D721Med (cell line): Measurements from ENCODE around the gene KIF24.
"Not testable (repeated sequence)": the region's sequence is repeated elsewhere in the genome, so short reads cannot be mapped to it uniquely, and the experiment has no call there.

Experiments
- DNase-seq: peaks from one replicate; pipeline ENCODE4 v3.0.0; 2011; ENCODE audit warnings: low spot score; ENCODE audit not compliant: insufficient read length
- FAIRE-seq: peaks from 2 replicates; lab custom pipeline; 2011; peaks lifted over from hg19 to GRCh38; lab: Jason Lieb, UNC
- CTCF ChIP-seq: IDR thresholded peaks from 2 replicates; pipeline ENCODE4 v1.5.1; 2012; ENCODE audit warnings: mild to moderate bottlenecking, control low read depth; ENCODE audit not compliant: insufficient read depth; ENCODE audit errors: missing control alignments

KIF24 gene

GRCh38 chr9:34370335-34370969 lies 41.4 kb upstream of the KIF24 start:
- DNase-seq (no peak), FAIRE-seq (no peak)
- no peak for TF ChIP-seq CTCF

- DNase-seq (no peak), FAIRE-seq (no peak)
- no peak for TF ChIP-seq CTCF
Measured at GRCh38 chr9:34369636-34370035, 40.6 kb upstream of the KIF24 start.

- FAIRE-seq, DNase-seq: not testable (repeated sequence)
Measured at GRCh38 chr9:34368796-34369195, 39.7 kb upstream of the KIF24 start.

GRCh38 chr9:34367751-34368410 lies 38.8 kb upstream of the KIF24 start:
- FAIRE-seq: not testable (repeated sequence)

GRCh38 chr9:34366365-34366764 lies 37.3 kb upstream of the KIF24 start:
- FAIRE-seq: no peak
- no peak for DNase-seq
- TF ChIP-seq CTCF: no peak

More at GRCh38 chr9:34367751-34368410, 38.8 kb upstream of the KIF24 start:
- DNase-seq: not testable (repeated sequence)

GRCh38 chr9:34365282-34365681 lies 36.2 kb upstream of the KIF24 start:
- FAIRE-seq (no peak), DNase-seq (no peak)
- no peak for TF ChIP-seq CTCF

GRCh38 chr9:34363619-34364351 lies 34.7 kb upstream of the KIF24 start:
- no peak for DNase-seq
- no peak for FAIRE-seq
- TF ChIP-seq CTCF: no peak
